WTC11 (cell line): ENCODE results near the gene PRKACA.

Source experiments
- TF ChIP-seq, protein P1 (sequence below): sonication (generic); formaldehyde crosslinking; IDR thresholded peaks from 2 replicates; pipeline ENCODE4 v1.8.0; 2023; ENCODE audit warnings: mild to moderate bottlenecking, missing genetic modification reagents
- TF ChIP-seq, protein P2 (sequence below): sonication (generic); formaldehyde crosslinking; IDR thresholded peaks from 2 replicates; pipeline ENCODE4 v1.8.0; 2022; ENCODE audit warnings: mild to moderate bottlenecking, missing genetic modification reagents

DNA sequence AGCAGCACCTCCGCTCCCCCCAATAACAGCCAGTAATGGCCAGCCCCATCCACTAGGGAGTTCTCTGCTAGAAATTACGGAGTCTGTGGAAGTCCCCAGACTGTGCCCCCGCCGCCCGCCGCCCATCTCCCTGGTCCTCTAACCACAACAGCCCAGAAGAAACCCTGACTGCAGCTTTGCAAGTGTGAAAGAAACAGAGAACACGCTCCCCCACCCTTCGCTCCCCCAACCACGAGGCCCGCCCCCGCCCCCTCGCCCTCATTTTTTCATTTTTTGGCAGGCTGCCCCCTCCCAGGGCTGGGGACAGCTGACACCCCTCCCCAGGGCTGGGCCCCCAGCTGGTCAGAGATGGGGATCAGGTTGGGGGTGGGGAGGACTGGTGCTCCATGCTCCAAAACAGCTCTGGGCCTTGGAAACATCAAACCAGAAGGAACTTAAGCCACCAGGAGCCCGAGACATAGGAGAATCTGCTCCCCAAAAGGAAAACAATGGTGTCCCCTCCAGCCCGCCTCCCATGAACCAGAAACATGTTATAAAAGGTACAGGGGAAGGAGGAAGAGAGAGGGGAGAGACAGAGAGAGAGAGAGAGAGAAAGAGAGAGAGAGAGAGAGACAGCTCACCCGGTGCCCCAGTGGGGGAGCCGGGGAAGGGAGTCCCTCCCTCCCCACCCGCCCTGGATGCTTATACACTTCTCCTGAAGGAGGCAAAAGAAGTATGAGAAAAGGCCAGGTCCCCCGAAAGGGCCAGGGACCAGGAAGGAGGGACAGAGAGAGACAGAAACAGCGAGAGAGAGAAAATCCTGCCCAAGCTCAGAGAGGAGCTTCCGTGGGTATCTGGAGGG lies 48.6 kb upstream of the PRKACA start:
- TF ChIP-seq, protein P1, sequence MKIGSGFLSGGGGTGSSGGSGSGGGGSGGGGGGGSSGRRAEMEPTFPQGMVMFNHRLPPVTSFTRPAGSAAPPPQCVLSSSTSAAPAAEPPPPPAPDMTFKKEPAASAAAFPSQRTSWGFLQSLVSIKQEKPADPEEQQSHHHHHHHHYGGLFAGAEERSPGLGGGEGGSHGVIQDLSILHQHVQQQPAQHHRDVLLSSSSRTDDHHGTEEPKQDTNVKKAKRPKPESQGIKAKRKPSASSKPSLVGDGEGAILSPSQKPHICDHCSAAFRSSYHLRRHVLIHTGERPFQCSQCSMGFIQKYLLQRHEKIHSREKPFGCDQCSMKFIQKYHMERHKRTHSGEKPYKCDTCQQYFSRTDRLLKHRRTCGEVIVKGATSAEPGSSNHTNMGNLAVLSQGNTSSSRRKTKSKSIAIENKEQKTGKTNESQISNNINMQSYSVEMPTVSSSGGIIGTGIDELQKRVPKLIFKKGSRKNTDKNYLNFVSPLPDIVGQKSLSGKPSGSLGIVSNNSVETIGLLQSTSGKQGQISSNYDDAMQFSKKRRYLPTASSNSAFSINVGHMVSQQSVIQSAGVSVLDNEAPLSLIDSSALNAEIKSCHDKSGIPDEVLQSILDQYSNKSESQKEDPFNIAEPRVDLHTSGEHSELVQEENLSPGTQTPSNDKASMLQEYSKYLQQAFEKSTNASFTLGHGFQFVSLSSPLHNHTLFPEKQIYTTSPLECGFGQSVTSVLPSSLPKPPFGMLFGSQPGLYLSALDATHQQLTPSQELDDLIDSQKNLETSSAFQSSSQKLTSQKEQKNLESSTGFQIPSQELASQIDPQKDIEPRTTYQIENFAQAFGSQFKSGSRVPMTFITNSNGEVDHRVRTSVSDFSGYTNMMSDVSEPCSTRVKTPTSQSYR (CRISPR knock-in tag): no peak
- TF ChIP-seq, protein P2, sequence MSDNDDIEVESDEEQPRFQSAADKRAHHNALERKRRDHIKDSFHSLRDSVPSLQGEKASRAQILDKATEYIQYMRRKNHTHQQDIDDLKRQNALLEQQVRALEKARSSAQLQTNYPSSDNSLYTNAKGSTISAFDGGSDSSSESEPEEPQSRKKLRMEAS: no peak
